ENCODE results near the gene TMEM9.

DNA sequence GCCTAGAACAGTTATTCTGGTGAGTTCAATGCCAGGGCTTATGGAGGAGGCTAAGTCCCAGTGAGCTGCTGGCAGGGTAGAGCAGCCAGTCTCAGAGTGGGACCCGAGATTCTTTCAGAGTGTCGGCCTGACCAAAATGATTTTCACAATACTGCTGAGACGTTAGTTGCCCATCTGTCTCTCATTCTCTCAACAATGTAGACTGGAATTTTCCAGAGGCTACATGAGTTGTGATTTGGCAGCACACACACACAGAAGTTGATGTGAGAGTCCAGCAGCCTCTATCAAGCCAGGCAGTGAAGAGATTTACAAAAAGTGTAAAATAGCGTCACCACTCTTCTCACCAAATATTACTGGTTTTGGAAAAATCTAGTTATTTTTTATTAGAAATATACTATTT, 63.7 kb downstream of the TMEM9 start:
- no peak for TF ChIP-seq EZH2phosphoT487 (IDR thresholded peaks at IDR 0.05; ENCODE audit: borderline replicate concordance, low read length)
- no peak for TF ChIP-seq EZH2 (IDR thresholded peaks at IDR 0.05; ENCODE audit: low read length, unreplicated experiment)
- TF ChIP-seq CTCF (conservative IDR thresholded peaks at IDR 0.05; ENCODE audit: low read depth, low read length): no peak
